PC-3 (cell line): ENCODE data around the gene ZNF778. TPM values are rescaled to one million over a fixed set of nuclear protein-coding genes. Genes with fewer than 3 reads are reported as not detected.

Experiments used
- ATAC-seq: fragments of 200-7000 bp; cut with Tn5 transposase; 2 replicates; pipeline ENCODE4 v1.9.1; 2020; ENCODE audit warnings: mild to moderate bottlenecking, moderate library complexity
- BruUV-seq: library from RNA; stranded (reverse); fragments of 400-500 nt; replicated peaks from 2 replicates; lab custom pipeline; 2021; lab: Mats Ljungman, UMichigan
- CTCF ChIA-PET: fragments of 300-600 bp; sonication (Branson Sonifier 250); formaldehyde crosslinking; loops from one replicate; lab custom pipeline; 2022; ENCODE audit warnings: antibody characterized with exemption; lab: Charles Lee
- POLR2A ChIA-PET: fragments of 300-600 bp; sonication (Branson Sonifier 250); formaldehyde crosslinking; loops from one replicate; lab custom pipeline; 2022; ENCODE audit warnings: antibody characterized with exemption; ENCODE audit not compliant: unreplicated experiment; lab: Charles Lee
- DNase-seq: peaks from one replicate; pipeline ENCODE4 v3.0.0-alpha.2; 2015
- H2AFZ ChIP-seq: fragments of 300-600 bp; sonication (generic); 2 replicates; pipeline ENCODE4 v1.6.0; 2016; ENCODE audit warnings: antibody characterized with exemption, low read length
- H3F3A ChIP-seq: fragments of 300-600 bp; sonication (generic); one replicate; pipeline ENCODE4 v1.6.0; 2017; ENCODE audit warnings: antibody characterized with exemption, low read length, control low read depth, mild to moderate bottlenecking; ENCODE audit not compliant: unreplicated experiment
- H3K27ac ChIP-seq: fragments of 300-600 bp; sonication (generic); 2 replicates; pipeline ENCODE4 v1.5.1; 2016; ENCODE audit warnings: mild to moderate bottlenecking, low read length
- H3K27me3 ChIP-seq: fragments of 300-600 bp; sonication (generic); 2 replicates; pipeline ENCODE4 v1.6.1; 2016; ENCODE audit warnings: low read length, mixed read lengths
- H3K36me3 ChIP-seq: fragments of 300-600 bp; sonication (generic); 2 replicates; pipeline ENCODE4 v1.6.1; 2016; ENCODE audit warnings: low read depth, mixed run types, low read length, mixed read lengths
- H3K4me1 ChIP-seq: fragments of 300-600 bp; sonication (generic); 2 replicates; pipeline ENCODE4 v1.5.1; 2016; ENCODE audit warnings: low read length; ENCODE audit not compliant: insufficient read depth
- H3K4me2 ChIP-seq: fragments of 300-600 bp; sonication (generic); 2 replicates; pipeline ENCODE4 v1.6.0; 2016; ENCODE audit warnings: low read length
- H3K4me3 ChIP-seq: fragments of 300-600 bp; sonication (generic); 2 replicates; pipeline ENCODE4 v1.5.1; 2016; ENCODE audit warnings: mild to moderate bottlenecking, low read length, mixed read lengths
- H3K79me2 ChIP-seq: fragments of 300-600 bp; sonication (generic); 2 replicates; pipeline ENCODE4 v1.6.1; 2017; ENCODE audit warnings: low read length, mixed read lengths
- H3K9ac ChIP-seq: fragments of 300-600 bp; sonication (generic); 2 replicates; pipeline ENCODE4 v1.6.0; 2016; ENCODE audit warnings: mild to moderate bottlenecking, low read length
- H3K9me2 ChIP-seq: fragments of 300-600 bp; sonication (generic); replicated peaks from 2 replicates; pipeline ENCODE4 v1.6.1; 2016; ENCODE audit warnings: mixed run types, low read length, mixed read lengths
- H3K9me3 ChIP-seq: fragments of 300-600 bp; sonication (generic); 2 replicates; pipeline ENCODE4 v1.6.1; 2016; ENCODE audit warnings: low read length, mixed read lengths
- H4K20me1 ChIP-seq: fragments of 300-600 bp; sonication (generic); 2 replicates; pipeline ENCODE4 v1.6.1; 2016; ENCODE audit warnings: low read length, mixed read lengths
- EZH2 ChIP-seq: fragments of 300-600 bp; sonication (generic); IDR thresholded peaks from one replicate; pipeline ENCODE4 v1.6.1; 2017; ENCODE audit warnings: antibody characterized with exemption, mild to moderate bottlenecking, low read length; ENCODE audit not compliant: unreplicated experiment
- EZH2phosphoT487 ChIP-seq: fragments of 300-600 bp; sonication (generic); IDR thresholded peaks from 2 replicates; pipeline ENCODE4 v1.6.1; 2018; ENCODE audit warnings: mild to moderate bottlenecking, antibody characterized with exemption, low read length, borderline replicate concordance
- intact Hi-C: fragments of 100-400 bp; cut with micrococcal nuclease; formaldehyde crosslinking; loops from 2 replicates; pipeline ENCODE4 v1.9.0; 2023
- total RNA-seq: library from RNA; depleted of rRNA; stranded (reverse); fragments of >200 nt; gene quantifications from 2 replicates; pipeline ENCODE4 v1.2.3, GENCODE V29; 2014
- TF ChIP-seq, protein P1 (sequence below): fragments of 300-600 bp; sonication (generic); conservative IDR thresholded peaks from 2 replicates; pipeline ENCODE4 v1.5.1; 2017; ENCODE audit warnings: antibody characterized with exemption, low read depth, mild to moderate bottlenecking, low read length

The ZNF778 gene
- total RNA-seq, 1 experiment from 2014 or later, result 15.3 TPM

- Histone ChIP-seq H3K9me2 (no peaks in the 10 kb centered on the region), H3K9ac (no peak overlapping the region), H3K79me2 (no peaks in the 10 kb centered on the region), H3K4me3 (no peak overlapping the region), H4K20me1 (no peaks in the 10 kb centered on the region), H3K4me2 (no peak overlapping the region), H3F3A (no peaks in the 10 kb centered on the region), H2AFZ (no peak overlapping the region), H3K27ac (no peak overlapping the region), H3K9me3 (no peaks in the 10 kb centered on the region), H3K27me3 (no peaks in the 10 kb centered on the region), H3K4me1 (no peaks in the 10 kb centered on the region), H3K36me3 (peaks cover 9% of the 10 kb centered on the region; the same call in 1 of the 2 replicates)
- ChIA-PET POLR2A (no interaction called here), CTCF (no interaction called here)
- TF ChIP-seq EZH2 (no peak), EZH2phosphoT487 (no peak)
- TF ChIP-seq, protein P1, sequence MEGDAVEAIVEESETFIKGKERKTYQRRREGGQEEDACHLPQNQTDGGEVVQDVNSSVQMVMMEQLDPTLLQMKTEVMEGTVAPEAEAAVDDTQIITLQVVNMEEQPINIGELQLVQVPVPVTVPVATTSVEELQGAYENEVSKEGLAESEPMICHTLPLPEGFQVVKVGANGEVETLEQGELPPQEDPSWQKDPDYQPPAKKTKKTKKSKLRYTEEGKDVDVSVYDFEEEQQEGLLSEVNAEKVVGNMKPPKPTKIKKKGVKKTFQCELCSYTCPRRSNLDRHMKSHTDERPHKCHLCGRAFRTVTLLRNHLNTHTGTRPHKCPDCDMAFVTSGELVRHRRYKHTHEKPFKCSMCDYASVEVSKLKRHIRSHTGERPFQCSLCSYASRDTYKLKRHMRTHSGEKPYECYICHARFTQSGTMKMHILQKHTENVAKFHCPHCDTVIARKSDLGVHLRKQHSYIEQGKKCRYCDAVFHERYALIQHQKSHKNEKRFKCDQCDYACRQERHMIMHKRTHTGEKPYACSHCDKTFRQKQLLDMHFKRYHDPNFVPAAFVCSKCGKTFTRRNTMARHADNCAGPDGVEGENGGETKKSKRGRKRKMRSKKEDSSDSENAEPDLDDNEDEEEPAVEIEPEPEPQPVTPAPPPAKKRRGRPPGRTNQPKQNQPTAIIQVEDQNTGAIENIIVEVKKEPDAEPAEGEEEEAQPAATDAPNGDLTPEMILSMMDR, result no peak
- DNase-seq (no peak), ATAC-seq (no peak)
- intact Hi-C loops, result no loop called here
- no TSS peak for BruUV-seq
Measured at GRCh38 chr16:89282523-89282922, 65.0 kb downstream of the ZNF778 start.

- no peak overlapping the region for H3K4me2 ChIP-seq
- H3K27me3 ChIP-seq, result no peaks in the 10 kb centered on the region
- ATAC-seq (no peak), DNase-seq (no peak)
- H3K4me1 ChIP-seq, result no peaks in the 10 kb centered on the region
- H3K9ac ChIP-seq, result no peak overlapping the region
- no peaks in the 10 kb centered on the region for H3K9me2 ChIP-seq
- no peak overlapping the region for H3K4me3 ChIP-seq
- H3K9me3 ChIP-seq, result no peaks in the 10 kb centered on the region
- H3K36me3 ChIP-seq, result peaks cover 13% of the 10 kb centered on the region; the same call in 1 of the 2 replicates
- BruUV-seq, result no TSS peak
- H2AFZ ChIP-seq, result no peak overlapping the region
- H3F3A ChIP-seq, result no peaks in the 10 kb centered on the region
- TF ChIP-seq EZH2 (no peak), EZH2phosphoT487 (no peak)
- TF ChIP-seq, protein P1, result no peak
- no peak overlapping the region for H3K27ac ChIP-seq
- intact Hi-C loops, result no loop called here
- ChIA-PET POLR2A (no interaction called here), CTCF (no interaction called here)
- H4K20me1 ChIP-seq, result no peaks in the 10 kb centered on the region
- H3K79me2 ChIP-seq, result no peaks in the 10 kb centered on the region
Measured at GRCh38 chr16:89283449-89283848, 65.9 kb downstream of the ZNF778 start.

- no peaks in the 10 kb centered on the region for H3K4me1 ChIP-seq
- ChIA-PET CTCF (no interaction called here), POLR2A (no interaction called here)
- H2AFZ ChIP-seq, result no peak overlapping the region
- no peaks in the 10 kb centered on the region for H4K20me1 ChIP-seq
- no peaks in the 10 kb centered on the region for H3F3A ChIP-seq
- TF ChIP-seq EZH2, result no peak
- TF ChIP-seq EZH2phosphoT487, result no peak
- TF ChIP-seq, protein P1, result no peak
- no peaks in the 10 kb centered on the region for H3K9me2 ChIP-seq
- peaks cover 16% of the 10 kb centered on the region; the same call in 1 of the 2 replicates for H3K36me3 ChIP-seq
- H3K4me2 ChIP-seq, result no peak overlapping the region
- H3K4me3 ChIP-seq, result no peak overlapping the region
- H3K9me3 ChIP-seq, result no peaks in the 10 kb centered on the region
- no peak for DNase-seq
- H3K79me2 ChIP-seq, result no peaks in the 10 kb centered on the region
- H3K9ac ChIP-seq, result no peak overlapping the region
- no peak for ATAC-seq
- BruUV-seq, result no TSS peak
- H3K27ac ChIP-seq, result no peak overlapping the region
- H3K27me3 ChIP-seq, result no peaks in the 10 kb centered on the region
- intact Hi-C loops, result no loop called here
Measured at GRCh38 chr16:89285381-89285780, 67.9 kb downstream of the ZNF778 start.
